HG03095 (cell line): Measurements from ENCODE around the gene CCDC116.
"Not testable (repeated sequence)": the region's sequence is repeated elsewhere in the genome, so short reads cannot be mapped to it uniquely, and the experiment has no call there.

Source experiments
- ATAC-seq: cut with Tn5 transposase; IDR thresholded peaks from one replicate; pipeline ENCODE4 v1.9.1; 2021; ENCODE audit warnings: moderate library complexity; ENCODE audit not compliant: unreplicated experiment

The CCDC116 gene

GRCh38 chr22:21632237-21632895 lies at the start of gene CCDC116:
Gene CCDC116 (plus strand): TSS chr22:21632760. CDS start chr22:21633182, 422 bp downstream.
- ATAC-seq, result no peak

- ATAC-seq, result no peak
These were observed 49.5 kb upstream of the CCDC116 start for GRCh38 chr22:21582801-21583740.

GRCh38 chr22:21585389-21585788 lies 47.2 kb upstream of the CCDC116 start:
- ATAC-seq, result no peak

GRCh38 chr22:21587803-21588611 lies 44.6 kb upstream of the CCDC116 start:
- ATAC-seq, result peak; percentile 81

GRCh38 chr22:21589396-21589795 lies 43.2 kb upstream of the CCDC116 start:
- no peak for ATAC-seq

GRCh38 chr22:21590809-21591641 lies 41.5 kb upstream of the CCDC116 start:
- ATAC-seq, result no peak

GRCh38 chr22:21591695-21592094 lies 40.9 kb upstream of the CCDC116 start:
- ATAC-seq, result no peak

- ATAC-seq, result no peak
These were observed 40.1 kb upstream of the CCDC116 start for GRCh38 chr22:21592422-21592821.

GRCh38 chr22:21593406-21594232 lies 38.9 kb upstream of the CCDC116 start:
- no peak for ATAC-seq

- no peak for ATAC-seq
These were observed 37.6 kb upstream of the CCDC116 start for GRCh38 chr22:21594865-21595452.

GRCh38 chr22:21596356-21597135 lies 36.0 kb upstream of the CCDC116 start:
- not testable (repeated sequence) for ATAC-seq

- no peak for ATAC-seq
These were observed 34.3 kb upstream of the CCDC116 start for GRCh38 chr22:21598302-21598701.

- no peak for ATAC-seq
These were observed 33.3 kb upstream of the CCDC116 start for GRCh38 chr22:21599053-21599893.

GRCh38 chr22:21602579-21602978 lies 30.0 kb upstream of the CCDC116 start:
- no peak for ATAC-seq

GRCh38 chr22:21603973-21604372 lies 28.6 kb upstream of the CCDC116 start:
- ATAC-seq, result no peak

GRCh38 chr22:21605887-21606564 lies 26.5 kb upstream of the CCDC116 start:
- no peak for ATAC-seq

GRCh38 chr22:21606775-21607174 lies 25.8 kb upstream of the CCDC116 start:
- no peak for ATAC-seq
